ENCODE results near the gene SPARCL1. TPM values are rescaled to one million over a fixed set of nuclear protein-coding genes. Genes with fewer than 3 reads are reported as not detected.

SPARCL1 gene
- total RNA-seq, 6 experiments from 2014 or later, result not detected

DNA sequence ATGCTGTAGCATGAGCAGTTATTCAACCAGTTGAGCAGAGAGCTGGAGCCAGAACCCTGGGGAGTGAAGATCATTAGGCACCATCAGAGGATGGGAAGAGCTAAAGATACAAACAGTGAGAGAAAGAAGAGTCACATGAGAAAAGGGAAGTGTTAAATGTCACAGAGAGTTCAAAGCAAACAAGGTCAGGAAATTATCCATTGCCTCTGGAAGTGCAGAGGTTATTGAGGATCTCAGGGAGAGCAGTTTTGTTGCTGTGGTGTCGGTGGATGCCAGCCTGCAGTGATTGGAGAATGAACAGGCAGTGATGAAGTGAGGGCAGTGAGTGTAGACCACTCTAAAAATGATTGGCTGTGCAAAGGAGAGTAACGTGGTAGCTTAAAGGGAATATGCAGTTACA lies 17.7 kb downstream of the SPARCL1 start:
- no peak overlapping the region for H3K4me3 Mint-ChIP-seq
- peaks cover 5% of the 10 kb centered on the region for H3K27me3 Mint-ChIP-seq (ENCODE audit: insufficient read depth)
- H3K4me1 Mint-ChIP-seq (ENCODE audit: low read depth), result peaks cover 15% of the 10 kb centered on the region
- no peak for DNase-seq
- no peak for TF ChIP-seq CTCF (IDR thresholded peaks at IDR 0.05)
- H3K27ac Mint-ChIP-seq, result no peak overlapping the region
- no peaks in the 10 kb centered on the region for H3K36me3 Mint-ChIP-seq (ENCODE audit: low read depth)
- no peaks in the 10 kb centered on the region for H3K9me3 Mint-ChIP-seq

- Mint-ChIP-seq H3K4me3 (no peak overlapping the region), H3K27me3 (ENCODE audit: insufficient read depth) (peaks cover 5% of the 10 kb centered on the region)
- TF ChIP-seq CTCF (IDR thresholded peaks at IDR 0.05), result no peak
Measured at GRCh38 chr4:87510747-87511146, 18.4 kb downstream of the SPARCL1 start.

DNA sequence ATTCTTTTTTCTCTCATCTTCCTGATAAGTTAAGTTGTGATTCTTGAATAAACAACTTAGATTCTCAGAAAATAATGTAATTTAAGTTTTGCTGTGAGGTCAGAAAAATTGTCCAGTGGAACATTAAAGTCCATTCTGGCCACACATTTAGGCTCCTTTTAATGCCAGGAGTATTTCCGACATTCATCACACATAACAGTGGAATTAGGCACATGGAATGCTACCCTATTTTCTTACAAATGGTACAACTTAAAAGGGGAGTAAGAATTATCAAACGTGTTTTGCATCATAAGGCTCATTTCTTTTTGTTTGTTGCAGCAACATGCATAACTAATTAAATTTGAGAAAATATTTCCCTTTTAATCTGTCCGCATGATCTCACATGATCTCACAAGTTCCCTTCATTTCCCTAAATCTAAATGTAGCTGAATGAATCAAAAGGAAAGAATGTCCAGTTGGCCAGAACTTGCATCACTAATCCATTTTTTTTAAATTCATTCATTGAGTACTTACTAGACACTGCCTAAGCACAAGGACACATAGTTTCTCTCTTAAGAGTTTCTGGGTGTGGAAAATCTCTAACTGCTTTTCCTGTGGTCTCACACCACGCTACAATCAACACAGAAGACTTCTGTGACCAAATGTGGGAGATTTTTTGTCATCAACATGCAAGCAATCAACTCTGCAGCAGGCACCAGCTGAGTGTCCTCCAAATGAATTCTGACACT lies 22.0 kb downstream of the SPARCL1 start:
- no peak for TF ChIP-seq CTCF (IDR thresholded peaks at IDR 0.05)
- no peaks in the 10 kb centered on the region for H3K36me3 Mint-ChIP-seq (ENCODE audit: low read depth)
- peaks cover 2% of the 10 kb centered on the region for H3K27me3 Mint-ChIP-seq (ENCODE audit: insufficient read depth)
- H3K4me1 Mint-ChIP-seq (ENCODE audit: low read depth), result peaks cover 36% of the 10 kb centered on the region
- H3K9me3 Mint-ChIP-seq, result no peaks in the 10 kb centered on the region
- H3K27ac Mint-ChIP-seq, result peak overlapping the region; percentile 92
- peak; percentile 83 for DNase-seq
- H3K4me3 Mint-ChIP-seq, result peak overlapping the region; percentile 76

More at GRCh38 chr4:87510747-87511146, 18.4 kb downstream of the SPARCL1 start:
- Mint-ChIP-seq H3K36me3 (ENCODE audit: low read depth) (no peaks in the 10 kb centered on the region), H3K9me3 (no peaks in the 10 kb centered on the region), H3K4me1 (ENCODE audit: low read depth) (peaks cover 23% of the 10 kb centered on the region), H3K27ac (no peak overlapping the region)
- DNase-seq, result no peak

- Mint-ChIP-seq H3K36me3 (ENCODE audit: low read depth) (no peaks in the 10 kb centered on the region), H3K4me3 (no peak overlapping the region), H3K9me3 (no peaks in the 10 kb centered on the region), H3K4me1 (ENCODE audit: low read depth) (peaks cover 38% of the 10 kb centered on the region), H3K27ac (peak overlapping the region; percentile 92; the same call in 1 of the 2 replicates), H3K27me3 (ENCODE audit: insufficient read depth) (peaks cover 2% of the 10 kb centered on the region; the same call in 1 of the 2 replicates)
- no peak for DNase-seq
- TF ChIP-seq CTCF (IDR thresholded peaks at IDR 0.05), result peak; percentile 31; the same call in 1 of the 2 replicates
Measured at GRCh38 chr4:87505862-87506261, 23.3 kb downstream of the SPARCL1 start.

DNA sequence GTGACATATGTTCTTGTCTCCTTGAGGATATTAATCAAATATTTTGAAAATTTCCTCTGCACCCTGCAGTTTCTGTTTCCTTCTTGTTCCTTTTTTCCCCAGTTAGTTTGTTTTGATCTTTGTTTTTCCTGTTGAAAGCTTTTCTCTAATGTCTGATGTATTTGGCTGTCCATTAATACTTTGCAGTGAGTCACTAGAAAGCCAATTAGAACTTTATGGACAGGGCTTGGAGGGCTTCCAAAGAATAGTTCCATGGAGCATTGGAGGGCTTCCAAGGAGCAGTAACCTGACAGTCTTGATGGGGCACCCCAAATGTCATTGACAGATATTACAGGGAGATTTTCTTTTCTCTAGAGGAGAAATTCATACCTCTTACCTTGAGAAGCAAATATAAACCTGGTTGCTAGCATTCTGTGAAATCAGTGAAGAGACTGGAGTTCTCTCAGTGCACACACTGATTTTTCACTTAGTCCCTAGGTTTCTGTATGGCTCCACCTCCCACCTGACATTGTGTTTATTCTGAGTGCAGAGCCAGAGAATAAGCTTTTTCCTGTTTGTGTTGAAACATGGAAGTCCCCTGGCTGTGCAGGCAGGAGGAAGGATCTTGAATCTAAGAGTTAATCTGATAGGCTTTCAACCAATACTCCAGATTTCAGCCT lies 26.5 kb downstream of the SPARCL1 start:
- Mint-ChIP-seq H3K27ac (peak overlapping the region; percentile 40), H3K4me1 (ENCODE audit: low read depth) (peaks cover 50% of the 10 kb centered on the region), H3K9me3 (no peaks in the 10 kb centered on the region), H3K36me3 (ENCODE audit: low read depth) (no peaks in the 10 kb centered on the region), H3K27me3 (ENCODE audit: insufficient read depth) (no peaks in the 10 kb centered on the region), H3K4me3 (peak overlapping the region; percentile 24; the same call in 1 of the 2 replicates)
- TF ChIP-seq CTCF (IDR thresholded peaks at IDR 0.05), result no peak
- DNase-seq, result peak; percentile 68
